Choroid plexus epithelial cell (primary cell): ENCODE data around the gene PEX26.

ENCODE experiments used
- DNase-seq: peaks from one replicate; pipeline ENCODE4 v3.0.0-alpha.2; 2010; ENCODE audit warnings: low read depth
- H3K4me3 ChIP-seq: 2 replicates; pipeline ENCODE4 v1.5.1; 2011; ENCODE audit warnings: low read depth, mild to moderate bottlenecking, control low read depth, low read length, moderate library complexity
- CTCF ChIP-seq: conservative IDR thresholded peaks from 2 replicates; pipeline ENCODE4 v1.5.1; 2011; ENCODE audit warnings: low read depth, mild to moderate bottlenecking, control low read depth, inconsistent platforms, low read length, moderate library complexity

Gene PEX26

DNA sequence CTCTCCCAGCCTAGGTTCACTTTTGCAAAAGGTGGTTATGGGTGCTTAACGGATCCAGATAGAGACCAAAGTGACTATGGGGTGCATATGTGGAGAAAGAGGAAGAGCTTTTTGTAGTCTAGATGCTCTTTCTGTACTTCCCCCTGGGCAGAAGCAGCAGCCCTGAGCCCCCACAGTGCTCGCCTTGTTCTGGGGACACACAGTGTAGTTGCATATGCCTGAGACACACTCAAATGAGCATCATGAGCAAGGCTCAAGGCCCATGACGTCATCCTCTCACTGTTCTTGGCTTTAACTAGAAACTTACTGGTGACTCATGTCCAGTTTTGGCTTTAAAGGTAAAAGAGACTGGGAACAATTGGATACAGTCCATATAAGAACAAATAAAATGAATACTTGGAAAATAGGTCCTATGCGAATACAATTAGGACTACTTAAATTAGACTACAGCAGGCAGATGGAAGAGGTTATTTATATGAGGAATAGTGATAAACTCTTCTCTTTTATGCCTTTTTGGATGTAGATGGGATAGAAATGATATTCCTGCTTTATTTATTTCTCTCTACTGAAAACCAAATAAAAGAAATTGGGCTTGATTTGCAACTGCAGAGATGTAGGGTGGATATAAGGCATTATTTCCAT is 20.1 kb upstream of the PEX26 start:
- DNase-seq = peak; percentile 98
- H3K4me3 ChIP-seq = no peak overlapping the region
- TF ChIP-seq CTCF = no peak

DNA sequence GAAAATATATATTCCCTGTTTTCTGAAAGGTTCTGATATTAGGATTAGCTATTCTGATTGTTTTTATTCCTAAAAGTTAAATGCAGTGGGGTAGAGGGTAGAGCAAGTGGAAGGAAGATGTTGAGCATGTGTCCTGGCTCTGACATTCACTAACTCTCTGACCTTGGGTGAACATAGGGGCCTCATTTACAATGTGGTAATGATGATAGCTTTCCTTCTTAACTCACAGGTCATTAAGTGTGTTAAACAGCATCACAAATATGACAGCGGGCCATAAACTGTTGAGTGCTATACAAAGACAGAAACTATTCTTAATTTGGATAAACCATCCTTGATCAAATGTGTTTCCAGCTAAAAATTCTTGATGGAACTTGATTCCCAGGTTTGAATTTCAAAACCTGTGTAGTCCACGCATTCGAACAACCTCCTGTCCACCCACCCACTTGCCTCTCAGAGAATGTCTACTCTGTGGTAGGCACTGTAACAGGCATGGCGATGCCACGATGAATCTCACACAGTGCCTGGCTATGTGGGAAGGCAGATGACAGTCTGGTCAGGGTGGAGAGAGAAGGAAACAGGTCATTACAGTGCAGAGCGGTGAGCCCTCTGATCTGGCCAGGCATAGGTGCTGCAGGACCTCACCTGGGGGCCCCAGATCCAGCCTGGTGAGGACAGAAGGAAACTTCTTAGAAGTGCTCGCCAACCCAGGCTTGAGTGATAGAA is 19.3 kb upstream of the PEX26 start:
- DNase-seq = no peak
- no peak overlapping the region for H3K4me3 ChIP-seq
- TF ChIP-seq CTCF = no peak

GRCh38 chr22:18059094-18059417 is 18.7 kb upstream of the PEX26 start:
- TF ChIP-seq CTCF = no peak
- H3K4me3 ChIP-seq = no peak overlapping the region
- DNase-seq = no peak

DNA sequence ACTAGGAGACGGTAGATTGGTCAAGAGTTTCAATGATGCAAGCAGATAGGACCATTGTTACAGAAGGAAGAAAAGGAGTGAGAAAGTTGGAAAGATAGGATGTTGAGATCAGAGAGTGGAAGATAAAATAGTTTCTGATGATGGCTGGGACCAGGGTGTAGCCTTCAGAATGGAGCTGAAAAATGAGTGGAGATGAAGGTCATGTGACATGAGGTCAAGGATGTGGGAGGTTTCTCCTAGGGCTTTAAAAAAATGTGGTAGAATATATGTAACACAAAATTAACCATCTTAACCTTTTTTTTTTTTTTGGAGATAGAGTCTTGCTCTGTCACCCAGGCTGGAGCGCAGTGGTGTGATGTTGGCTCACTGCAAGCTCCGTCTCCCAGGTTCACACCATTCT is 18.3 kb upstream of the PEX26 start:
- H3K4me3 ChIP-seq = no peak overlapping the region
- DNase-seq = no peak
- TF ChIP-seq CTCF = no peak

DNA sequence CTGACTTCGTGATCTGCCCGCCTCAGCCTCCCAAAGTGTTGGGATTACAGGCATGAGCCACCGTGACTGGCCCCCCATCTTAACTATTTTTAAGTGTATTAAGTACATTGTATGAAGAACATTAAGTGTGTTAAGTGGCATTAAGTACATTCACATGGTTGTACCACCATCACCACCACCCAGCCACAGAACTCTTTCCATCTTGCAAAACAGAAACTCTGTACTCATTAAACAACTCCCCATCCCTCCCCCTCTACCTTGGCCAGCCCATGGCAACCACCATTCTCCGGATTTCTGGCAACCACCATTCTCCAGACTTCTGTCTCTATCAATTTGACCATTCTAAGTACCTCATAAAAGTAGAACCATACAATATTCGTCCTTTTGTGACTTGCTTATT is 17.8 kb upstream of the PEX26 start:
- no peak overlapping the region for H3K4me3 ChIP-seq
- TF ChIP-seq CTCF = no peak
- DNase-seq = no peak

DNA sequence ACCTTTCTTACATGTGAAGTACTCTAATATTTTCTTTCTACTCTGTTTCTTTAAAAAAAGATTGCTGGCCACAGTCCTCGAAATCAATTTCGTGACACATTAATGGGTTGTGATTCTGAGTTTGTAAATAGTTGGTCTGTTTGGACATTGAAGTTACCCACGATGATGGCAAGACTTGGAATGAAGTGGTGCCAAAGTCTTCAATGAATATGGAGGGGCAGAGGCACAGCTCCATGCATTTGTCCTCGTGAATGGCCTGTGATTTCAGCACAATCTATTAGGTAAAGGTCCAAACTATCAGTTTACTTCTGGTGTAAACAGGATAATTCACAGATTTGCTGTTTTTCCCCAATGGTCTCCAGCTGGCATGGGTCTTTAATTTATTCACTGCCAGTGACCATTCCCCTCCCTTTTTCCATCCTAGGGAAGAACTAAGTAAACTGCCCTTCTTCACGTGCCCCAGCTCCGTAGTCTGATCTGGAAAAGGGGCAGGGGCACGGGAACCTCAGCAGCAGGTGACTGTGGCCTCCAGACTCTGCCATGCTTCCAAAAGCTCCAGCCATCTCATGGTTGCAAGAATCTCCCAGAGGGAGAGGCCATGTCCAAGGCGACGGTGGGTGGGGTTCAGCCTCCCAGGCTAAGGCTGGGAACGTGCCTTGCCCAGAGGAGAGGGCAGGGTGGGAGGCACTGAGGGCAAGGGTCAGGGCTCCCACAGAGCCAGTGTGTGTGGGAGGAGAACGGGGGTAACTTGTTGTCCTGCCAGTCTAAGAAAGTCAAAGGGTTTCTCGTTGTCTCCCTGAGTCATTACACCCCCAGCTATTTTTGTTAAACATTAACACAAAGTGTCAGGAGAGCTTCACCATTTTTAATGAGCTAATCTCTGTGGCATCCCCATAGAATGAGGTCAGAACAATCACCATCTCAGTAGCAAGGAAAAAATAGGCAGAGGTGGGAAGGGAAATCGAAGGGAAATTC is 16.9 kb upstream of the PEX26 start:
- H3K4me3 ChIP-seq = no peak overlapping the region
- no peak for TF ChIP-seq CTCF
- peak; percentile 60 for DNase-seq
